HG02798 (cell line): ENCODE results near the gene GALK2.
"Not testable (repeated sequence)": the region's sequence is repeated elsewhere in the genome, so short reads cannot be mapped to it uniquely, and the experiment has no call there.

Experiments used
- ATAC-seq: cut with Tn5 transposase; IDR thresholded peaks from one replicate; pipeline ENCODE4 v1.9.1; 2021; ENCODE audit warnings: mild to moderate bottlenecking; ENCODE audit not compliant: unreplicated experiment, poor library complexity

GALK2 gene

DNA sequence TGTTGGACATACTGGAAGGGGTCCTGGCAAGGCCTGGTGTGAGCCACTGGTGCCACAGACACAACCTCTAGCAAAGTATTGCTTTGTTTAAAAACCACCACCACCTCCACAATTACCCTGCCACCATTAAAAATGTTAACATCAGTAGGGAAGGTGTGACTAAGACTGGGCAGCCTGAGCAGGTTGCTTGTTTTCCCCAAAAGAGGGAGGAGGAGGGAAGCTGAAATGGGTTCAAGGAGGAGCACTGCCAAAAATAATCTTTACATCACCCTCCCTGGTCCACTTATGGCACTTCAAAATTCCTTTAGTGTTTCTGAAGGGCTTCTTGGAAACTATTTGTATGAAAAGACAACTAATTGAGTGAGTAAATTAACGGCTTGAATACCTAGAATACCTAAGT, 153.2 kb downstream of the GALK2 start:
- ATAC-seq, result no peak

DNA sequence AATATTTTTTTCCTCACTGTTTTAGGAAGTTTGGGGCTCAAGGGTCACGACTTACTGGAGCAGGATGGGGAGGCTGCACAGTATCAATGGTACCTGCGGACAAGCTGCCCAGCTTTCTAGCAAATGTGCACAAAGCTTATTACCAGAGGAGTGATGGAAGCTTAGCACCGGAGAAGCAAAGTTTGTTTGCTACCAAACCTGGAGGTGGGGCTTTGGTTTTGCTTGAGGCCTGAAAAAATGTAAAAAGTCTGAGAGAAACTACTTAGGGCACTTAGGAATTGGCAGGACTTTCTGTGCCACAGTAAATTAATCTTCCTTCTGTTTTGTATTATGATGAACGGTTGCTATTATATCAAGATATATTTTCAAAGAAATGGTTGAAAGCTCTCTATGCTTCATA, 157.9 kb downstream of the GALK2 start:
- no peak for ATAC-seq

DNA sequence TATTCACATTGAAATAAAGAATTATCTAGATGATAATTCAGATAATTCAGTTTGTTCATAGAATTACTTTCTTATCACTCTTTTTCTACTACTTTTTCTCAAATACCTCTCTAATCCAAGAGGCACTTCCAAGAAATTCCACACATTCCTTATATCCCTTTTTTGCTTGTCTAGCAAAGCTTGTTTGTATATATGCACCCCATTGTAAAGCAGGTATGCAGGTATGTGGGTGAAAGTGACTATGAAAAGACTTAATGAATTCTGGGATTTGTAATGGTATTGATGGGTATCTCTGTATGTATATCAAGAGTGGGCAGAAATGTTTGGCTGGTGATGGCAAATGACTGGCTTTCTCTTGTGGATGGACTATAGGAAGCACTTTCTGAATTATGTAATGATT, 158.9 kb downstream of the GALK2 start:
- no peak for ATAC-seq

- ATAC-seq, result no peak
These were observed 160.1 kb downstream of the GALK2 start for GRCh38 chr15:49330166-49330565.

GRCh38 chr15:49331442-49331841, 161.4 kb downstream of the GALK2 start:
- ATAC-seq, result no peak

- ATAC-seq, result no peak
These were observed 161.9 kb downstream of the GALK2 start for GRCh38 chr15:49331951-49332350.

GRCh38 chr15:49339656-49340055, 169.6 kb downstream of the GALK2 start:
- ATAC-seq, result no peak

GRCh38 chr15:49343546-49343945, 173.5 kb downstream of the GALK2 start:
- no peak for ATAC-seq

GRCh38 chr15:49354439-49354838, 184.4 kb downstream of the GALK2 start:
- ATAC-seq, result not testable (repeated sequence)

GRCh38 chr15:49361370-49361769, 191.3 kb downstream of the GALK2 start:
- ATAC-seq, result no peak

GRCh38 chr15:49366496-49366895, 196.4 kb downstream of the GALK2 start:
- ATAC-seq, result no peak

GRCh38 chr15:49370782-49371181, 200.7 kb downstream of the GALK2 start:
- ATAC-seq, result no peak

DNA sequence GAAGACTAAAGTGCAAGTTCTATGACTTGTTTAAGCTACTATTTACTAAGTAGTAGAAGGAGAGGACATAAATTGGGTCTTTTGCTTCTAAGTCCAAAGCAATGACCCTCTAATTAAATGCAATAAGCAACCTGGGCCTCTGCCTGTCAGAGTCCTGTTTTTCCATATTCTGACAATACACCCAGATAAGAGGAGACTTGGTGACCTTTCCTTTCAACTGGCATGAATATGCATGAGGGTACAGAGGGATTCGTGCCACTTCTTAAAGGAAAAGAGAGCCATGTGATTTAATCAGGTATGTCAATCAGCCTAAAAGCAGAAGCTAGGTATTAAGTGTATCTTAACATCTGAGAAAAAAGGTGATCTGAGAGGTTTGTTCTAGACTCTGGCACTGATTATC, 202.3 kb downstream of the GALK2 start:
- ATAC-seq, result no peak

DNA sequence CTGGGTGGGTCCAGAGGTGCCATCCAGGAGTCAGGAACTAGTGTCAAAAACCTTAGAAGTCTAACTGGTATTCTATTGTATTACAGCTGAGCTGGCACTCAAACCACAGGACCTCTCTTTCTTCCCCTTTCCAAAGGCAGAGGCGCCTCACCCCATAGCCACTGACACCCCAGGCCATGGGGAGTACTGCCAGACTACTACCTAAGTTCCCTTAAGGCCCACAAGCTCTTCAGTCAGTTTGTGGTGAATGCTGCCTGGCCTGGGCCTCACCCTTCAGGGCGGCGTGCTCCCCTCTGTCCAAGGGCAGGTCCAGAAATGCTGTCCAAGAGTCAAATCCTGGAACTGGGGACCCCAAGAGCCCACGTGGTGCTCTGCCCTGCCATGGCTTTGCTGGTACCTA, 209.9 kb downstream of the GALK2 start:
- ATAC-seq, result no peak

DNA sequence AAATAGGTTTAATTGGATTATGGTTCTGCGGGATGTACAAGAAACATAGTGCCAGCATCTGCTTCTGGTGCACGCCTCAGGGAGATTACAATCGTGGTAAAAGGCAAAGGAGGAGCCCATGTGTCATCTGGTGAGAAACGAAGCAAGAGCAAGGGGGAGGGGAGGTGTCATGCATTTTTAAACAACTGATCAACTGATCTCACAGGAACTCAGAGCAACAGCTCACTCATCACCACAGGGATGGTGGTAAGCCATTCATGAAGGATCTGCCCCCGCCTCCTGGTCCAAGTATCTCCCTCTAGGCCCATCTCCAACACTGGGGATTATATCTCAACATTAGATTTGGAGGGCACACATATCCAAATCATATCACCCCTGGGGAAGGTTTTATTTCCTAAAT, 210.9 kb downstream of the GALK2 start:
- ATAC-seq, result no peak
